T47D (cell line): ENCODE data around the gene HIPK4.

Experiments used
- DNase-seq, 2 experiments: peaks; one replicate each; pipeline versions ENCODE4 v3.0.0 to v3.0.0-alpha.2; 2011 to 2012; ENCODE audit warnings: low read depth in 1 of 2, low spot score in 1 of 2
- JUND ChIP-seq: IDR thresholded peaks from 2 replicates; pipeline ENCODE4 v1.6.1; 2012; ENCODE audit warnings: low read depth
- in situ Hi-C: cut with HindIII; loops from 2 replicates; pipeline ENCODE4 v1.10.0; 2016; ENCODE audit warnings: low sequenced_read_pairs, low pct_unique_long_range_greater_than_20kb

HIPK4 gene

DNA sequence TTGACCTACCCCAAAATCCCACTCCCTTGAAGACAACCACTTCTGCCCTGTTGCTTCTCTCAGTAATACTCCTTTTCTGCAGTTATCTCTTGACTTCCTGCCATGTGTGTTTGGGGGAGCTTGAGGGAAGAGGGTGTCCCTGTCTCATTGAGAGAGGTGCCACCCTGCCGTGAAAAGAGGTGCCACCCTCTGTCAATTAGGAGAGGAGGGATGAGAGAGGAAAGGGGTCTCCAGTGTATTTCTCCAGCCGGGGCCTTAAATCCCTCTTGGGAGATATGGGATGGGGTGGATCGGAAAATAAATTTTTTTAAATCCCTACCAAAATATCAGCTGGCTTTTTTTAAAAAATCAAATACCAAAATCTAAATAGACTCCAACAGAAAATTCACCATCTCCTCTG, 25.0 kb downstream of the HIPK4 start:
- no peak for DNase-seq
- in situ Hi-C loops = no loop called here
- no peak for TF ChIP-seq JUND

DNA sequence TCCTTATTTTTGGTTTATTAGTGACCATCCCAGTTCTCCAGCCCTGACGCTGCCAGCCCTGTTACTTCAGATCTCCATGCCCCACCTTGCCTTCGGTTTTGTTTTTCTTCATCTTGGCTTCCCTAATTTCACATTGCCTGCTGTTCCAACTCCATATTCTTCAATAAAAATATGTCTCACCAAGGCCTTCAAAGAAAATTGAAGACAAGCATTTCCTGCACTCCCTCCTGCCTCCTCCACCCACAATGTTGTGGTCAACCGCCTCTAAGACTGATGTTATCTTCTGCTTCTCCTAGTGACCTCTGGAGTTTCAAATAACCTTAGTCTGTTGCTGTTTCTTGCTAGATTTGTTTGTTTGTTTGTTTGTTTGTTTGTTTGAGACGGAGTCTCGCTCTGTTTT, 26.9 kb downstream of the HIPK4 start:
- no peak for DNase-seq
- in situ Hi-C loops = no loop called here
- TF ChIP-seq JUND = no peak

DNA sequence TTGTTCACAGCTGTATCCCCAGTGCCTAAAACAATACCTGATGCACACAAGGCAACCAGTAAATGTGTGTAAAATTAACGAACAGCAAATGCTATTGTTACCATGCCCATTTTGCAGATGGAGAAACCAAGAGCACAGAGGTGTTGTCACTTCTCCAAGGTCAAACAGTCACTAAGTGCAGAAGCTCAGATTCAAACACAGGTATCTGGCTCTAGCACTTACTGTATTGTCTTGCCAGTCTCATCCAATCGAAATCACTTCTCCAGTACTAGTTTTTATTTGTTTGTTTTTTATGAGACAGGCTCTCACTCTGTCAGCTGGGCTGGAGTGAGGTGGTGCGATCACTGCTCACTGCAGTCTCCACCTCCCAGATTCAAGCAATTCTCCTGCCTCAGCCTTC, 27.8 kb downstream of the HIPK4 start:
- DNase-seq = no peak
- TF ChIP-seq JUND = no peak
- in situ Hi-C loops = no loop called here

DNA sequence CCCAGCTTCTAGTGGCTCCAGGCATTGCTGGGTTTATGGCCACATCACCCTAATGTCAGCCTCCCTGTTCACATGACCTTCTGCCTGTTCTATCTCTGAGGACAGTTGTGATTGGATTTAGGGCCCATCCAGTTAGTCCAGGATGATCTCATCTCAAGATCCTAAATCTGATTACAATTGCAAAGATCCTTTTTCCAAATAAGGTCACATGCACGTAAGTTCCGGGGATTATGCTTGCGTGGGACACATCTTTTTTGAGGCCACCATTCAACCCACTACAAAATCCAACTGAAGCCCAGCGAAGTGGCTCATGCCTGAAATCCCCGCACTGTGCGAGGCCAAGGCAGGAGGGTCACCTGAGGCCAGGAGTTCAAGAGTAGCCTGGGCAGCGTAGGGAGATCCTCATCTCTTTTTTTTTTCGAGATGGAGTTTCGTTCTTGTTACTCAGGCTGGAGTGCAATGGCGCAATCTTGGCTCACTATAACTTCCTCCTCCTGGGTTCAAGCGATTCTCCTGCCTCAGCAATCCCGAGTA, 29.2 kb downstream of the HIPK4 start:
- DNase-seq = no peak
- no peak for TF ChIP-seq JUND
- in situ Hi-C loops = no loop called here

GRCh38 chr19:40360020-40360707, 29.8 kb downstream of the HIPK4 start:
- no peak for TF ChIP-seq JUND
- DNase-seq = no peak
- in situ Hi-C loops = no loop called here

GRCh38 chr19:40358773-40359172, 31.2 kb downstream of the HIPK4 start:
- no peak for DNase-seq
- no peak for TF ChIP-seq JUND
- in situ Hi-C loops = no loop called here

DNA sequence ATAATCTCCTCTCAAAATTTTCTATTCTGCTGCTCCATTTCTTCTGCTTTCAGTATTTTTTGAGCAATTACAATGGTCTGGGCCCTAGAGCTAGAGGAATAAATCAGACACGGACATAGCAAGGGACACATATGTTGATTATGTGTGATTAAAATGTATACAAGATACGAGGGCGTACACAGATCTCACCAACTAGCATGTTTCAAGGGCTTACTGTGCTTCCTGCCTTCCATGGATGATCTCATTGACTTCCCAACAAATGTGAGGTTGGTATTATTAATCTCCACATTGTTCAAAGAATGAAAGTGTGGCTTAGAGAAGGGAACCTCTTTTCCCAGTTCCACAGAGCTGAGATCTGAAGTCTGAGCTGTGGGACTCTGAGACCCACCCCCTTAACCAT, 32.3 kb downstream of the HIPK4 start:
- in situ Hi-C loops = no loop called here
- DNase-seq = no peak
- no peak for TF ChIP-seq JUND

DNA sequence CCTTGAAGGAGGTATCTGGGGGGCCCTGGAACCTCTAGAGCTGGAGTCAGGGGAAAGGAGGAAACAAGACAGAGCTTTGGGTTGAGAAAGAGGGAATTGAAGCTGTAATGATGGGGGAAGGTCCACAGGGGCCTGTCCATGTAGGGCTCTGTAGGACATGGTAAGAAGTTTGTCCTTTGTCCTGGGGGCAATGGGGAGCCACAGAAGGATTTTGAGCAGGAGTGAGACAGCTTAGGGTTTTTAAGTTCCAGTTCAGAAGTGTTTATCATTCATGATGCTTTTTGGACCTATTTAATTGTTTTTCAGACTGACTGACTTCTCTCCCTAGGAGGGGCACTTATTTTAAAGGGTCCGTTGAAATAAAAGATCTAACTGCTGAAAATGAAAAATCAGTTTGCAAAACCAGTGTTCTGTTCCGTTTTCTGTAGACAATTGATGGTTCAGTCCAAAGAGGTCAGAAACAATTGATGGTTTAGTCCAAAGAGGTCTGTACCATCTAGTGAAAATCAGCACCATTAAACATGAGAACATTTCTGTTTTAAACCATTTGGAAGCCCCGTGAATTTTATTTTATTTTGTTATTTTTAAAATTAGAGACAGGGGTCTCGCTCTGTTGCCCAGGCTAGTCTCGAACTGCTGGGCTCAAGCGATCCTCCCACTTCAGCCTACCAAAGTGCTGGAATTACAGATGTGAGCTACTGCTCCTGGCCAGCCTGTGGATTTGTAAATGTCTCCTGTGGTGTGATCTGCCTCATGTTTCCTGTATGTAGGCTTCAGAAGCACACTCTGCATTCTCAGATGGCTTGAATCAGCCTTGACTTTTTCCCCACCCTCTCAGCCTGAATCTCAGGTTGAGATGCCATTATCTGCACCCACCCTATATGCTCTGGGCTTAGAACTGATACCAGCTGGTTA, 33.0 kb downstream of the HIPK4 start:
- TF ChIP-seq JUND = no peak
- in situ Hi-C loops = no loop called here

DNA sequence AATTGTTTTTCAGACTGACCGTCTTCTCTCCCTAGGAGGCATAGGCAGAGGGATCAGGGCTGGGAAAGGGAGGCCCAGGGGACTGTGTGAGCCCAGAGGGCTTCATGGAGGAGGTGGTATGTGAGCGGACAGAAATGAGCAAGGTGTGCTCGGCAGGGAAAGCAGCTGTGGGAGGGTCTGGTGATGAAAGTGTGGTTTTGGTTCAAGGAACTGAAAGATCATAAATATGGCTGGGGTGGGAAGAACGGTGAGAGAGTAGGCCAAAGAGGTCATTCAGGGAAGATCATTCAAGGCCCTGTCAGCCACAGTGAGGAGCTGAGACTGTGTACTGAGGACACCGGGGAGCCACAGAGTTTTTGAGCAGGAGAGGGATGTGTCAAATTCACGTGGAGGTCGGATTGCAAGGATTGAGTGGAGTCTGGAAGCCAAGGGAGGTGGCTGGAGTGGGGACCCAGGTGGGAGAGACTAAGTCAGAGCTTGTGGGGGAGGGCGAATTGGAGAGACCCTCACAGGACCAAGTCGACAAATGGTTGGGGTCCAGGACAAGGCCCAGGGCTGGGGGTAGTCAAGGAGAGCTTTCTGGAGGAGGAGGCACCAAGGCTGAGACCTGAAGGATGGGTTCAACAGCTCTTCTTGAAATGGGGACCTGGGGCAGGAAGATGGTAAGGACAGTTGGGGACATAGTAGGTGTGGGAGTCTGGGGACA, 33.9 kb downstream of the HIPK4 start:
- no peak for TF ChIP-seq JUND
- DNase-seq = no peak
- in situ Hi-C loops = no loop called here

More for the DNA sequence above, 33.0 kb downstream of the HIPK4 start:
- no peak for DNase-seq

DNA sequence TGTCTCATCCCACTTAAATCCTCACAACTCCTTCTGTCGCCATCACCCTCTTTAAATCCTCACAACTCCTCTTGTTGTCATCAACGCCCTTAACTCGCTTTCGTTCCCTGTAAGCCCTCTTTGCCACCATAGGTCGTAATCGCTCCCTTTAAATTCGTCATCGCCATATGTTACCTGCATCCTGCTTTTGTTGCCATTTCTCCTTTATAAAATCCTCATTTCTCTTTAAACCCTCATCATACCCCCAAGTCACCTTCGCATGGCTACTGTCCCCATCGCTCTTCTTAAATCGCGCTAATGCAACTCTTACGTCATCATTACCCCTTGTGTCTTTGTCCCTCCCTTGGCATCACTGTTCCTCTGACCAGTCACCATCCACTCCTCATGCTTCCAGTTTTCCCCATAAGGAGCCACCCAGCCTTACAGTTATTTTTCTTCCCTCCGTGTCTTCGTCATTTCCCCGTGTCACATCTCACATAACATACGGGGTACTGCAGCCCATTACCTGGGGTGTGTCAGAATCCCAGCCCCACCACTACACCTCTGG, 40.9 kb downstream of the HIPK4 start:
- DNase-seq = peak in 1 of 2 experiments; percentile 45
- in situ Hi-C loops = no loop called here
- TF ChIP-seq JUND = no peak

- TF ChIP-seq JUND = no peak
- in situ Hi-C loops = no loop called here
Measured at GRCh38 chr19:40348125-40348913, 41.7 kb downstream of the HIPK4 start, which contains the start of the genes C19orf47 and PLD3. Gene C19orf47 (minus strand): TSS chr19:40348397. CDS start chr19:40341857, 6,540 bp downstream. Gene PLD3 (plus strand): TSS chr19:40348695. CDS start chr19:40366484, 17,789 bp downstream.

More at GRCh38 chr19:40348125-40348913, 41.7 kb downstream of the HIPK4 start, which contains the start of the genes C19orf47 and PLD3:
- DNase-seq = peak; percentile 98
